ENCODE measurements around the gene FTO.

FTO gene

GRCh38 chr16:53898993-53899392 is 195.0 kb downstream of the FTO start:
- TF ChIP-seq, protein P1, sequence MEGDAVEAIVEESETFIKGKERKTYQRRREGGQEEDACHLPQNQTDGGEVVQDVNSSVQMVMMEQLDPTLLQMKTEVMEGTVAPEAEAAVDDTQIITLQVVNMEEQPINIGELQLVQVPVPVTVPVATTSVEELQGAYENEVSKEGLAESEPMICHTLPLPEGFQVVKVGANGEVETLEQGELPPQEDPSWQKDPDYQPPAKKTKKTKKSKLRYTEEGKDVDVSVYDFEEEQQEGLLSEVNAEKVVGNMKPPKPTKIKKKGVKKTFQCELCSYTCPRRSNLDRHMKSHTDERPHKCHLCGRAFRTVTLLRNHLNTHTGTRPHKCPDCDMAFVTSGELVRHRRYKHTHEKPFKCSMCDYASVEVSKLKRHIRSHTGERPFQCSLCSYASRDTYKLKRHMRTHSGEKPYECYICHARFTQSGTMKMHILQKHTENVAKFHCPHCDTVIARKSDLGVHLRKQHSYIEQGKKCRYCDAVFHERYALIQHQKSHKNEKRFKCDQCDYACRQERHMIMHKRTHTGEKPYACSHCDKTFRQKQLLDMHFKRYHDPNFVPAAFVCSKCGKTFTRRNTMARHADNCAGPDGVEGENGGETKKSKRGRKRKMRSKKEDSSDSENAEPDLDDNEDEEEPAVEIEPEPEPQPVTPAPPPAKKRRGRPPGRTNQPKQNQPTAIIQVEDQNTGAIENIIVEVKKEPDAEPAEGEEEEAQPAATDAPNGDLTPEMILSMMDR (IDR thresholded peaks at IDR 0.05; ENCODE audit: low read depth, low read length) = no peak

GRCh38 chr16:53899431-53899830 is 195.5 kb downstream of the FTO start:
- DNase-seq (ENCODE audit: extremely low read depth, low read depth) = no peak
- TF ChIP-seq, protein P1 (IDR thresholded peaks at IDR 0.05; ENCODE audit: low read depth, low read length) = no peak

More at GRCh38 chr16:53898993-53899392, 195.0 kb downstream of the FTO start:
- DNase-seq (ENCODE audit: extremely low read depth, low read depth) = no peak

- no peak for DNase-seq (ENCODE audit: extremely low read depth, low read depth)
- TF ChIP-seq, protein P1 (IDR thresholded peaks at IDR 0.05; ENCODE audit: low read depth, low read length) = no peak
These were observed 196.7 kb downstream of the FTO start for GRCh38 chr16:53900667-53901066.

GRCh38 chr16:53901408-53901807 is 197.5 kb downstream of the FTO start:
- no peak for DNase-seq (ENCODE audit: extremely low read depth, low read depth)
- TF ChIP-seq, protein P1 (IDR thresholded peaks at IDR 0.05; ENCODE audit: low read depth, low read length) = no peak

DNA sequence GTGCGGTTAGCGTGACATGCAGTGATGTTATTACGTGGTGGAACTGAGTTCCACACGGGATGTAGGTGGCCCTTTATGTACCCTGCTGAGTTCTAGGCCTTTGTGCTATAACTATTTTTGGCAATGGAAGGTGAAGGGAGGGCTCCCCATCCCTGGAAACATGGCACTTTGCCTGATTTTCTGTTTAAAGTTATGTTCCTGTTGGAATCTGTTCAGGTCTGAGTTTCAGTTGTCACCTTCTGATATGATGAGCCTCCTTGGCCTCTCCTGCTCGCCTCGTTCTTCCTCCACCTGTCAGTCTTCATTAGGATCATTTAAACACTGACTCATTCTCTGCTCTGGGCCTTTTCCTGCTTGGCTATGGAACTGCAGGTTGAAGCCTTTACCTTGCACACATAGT is 200.6 kb downstream of the FTO start:
- DNase-seq (ENCODE audit: extremely low read depth, low read depth) = no peak
- TF ChIP-seq, protein P1 (IDR thresholded peaks at IDR 0.05; ENCODE audit: low read depth, low read length) = no peak

- TF ChIP-seq, protein P1 (IDR thresholded peaks at IDR 0.05; ENCODE audit: low read depth, low read length) = no peak
- no peak for DNase-seq (ENCODE audit: extremely low read depth, low read depth)
These were observed 201.1 kb downstream of the FTO start for GRCh38 chr16:53905028-53905427.

- peak; percentile 55 for DNase-seq (ENCODE audit: extremely low read depth, low read depth)
- TF ChIP-seq, protein P1 (IDR thresholded peaks at IDR 0.05; ENCODE audit: low read depth, low read length) = no peak
These were observed 204.8 kb downstream of the FTO start for GRCh38 chr16:53908731-53909130.
